MCF 10A (cell line): ENCODE data around the gene PRKN. TPM values are rescaled to one million over a fixed set of nuclear protein-coding genes. Genes with fewer than 3 reads are reported as not detected.

Source experiments
- BruUV-seq: library from RNA; stranded (reverse); fragments of 400-500 nt; replicated peaks from 2 replicates; lab custom pipeline; 2021; lab: Mats Ljungman, UMichigan
- CTCF ChIA-PET: fragments of 300-600 bp; sonication (Branson Sonifier 250); formaldehyde crosslinking; extraction: SDS; loops from one replicate; lab custom pipeline; 2021; ENCODE audit warnings: antibody characterized with exemption, inconsistent platforms; lab: Yijun Ruan, JAX
- POLR2A ChIA-PET: fragments of 300-600, 350-650 bp; sonication (Branson Sonifier 250); formaldehyde crosslinking; extraction: SDS; loops from one replicate; lab custom pipeline; 2020; ENCODE audit warnings: antibody characterized with exemption, inconsistent platforms; lab: Yijun Ruan, JAX
- DNase-seq: peaks from one replicate; pipeline ENCODE4 v3.0.0-alpha.2; 2018; ENCODE audit not compliant: unreplicated experiment
- H3K27ac Mint-ChIP-seq: one replicate; pipeline ENCODE4 v1.8.0; 2022; ENCODE audit warnings: mild to moderate bottlenecking, low read depth, mixed read lengths; ENCODE audit not compliant: unreplicated experiment
- H3K27me3 Mint-ChIP-seq: one replicate; pipeline ENCODE4 v1.8.0; 2022; ENCODE audit warnings: mixed read lengths; ENCODE audit not compliant: insufficient read depth, unreplicated experiment
- H3K36me3 Mint-ChIP-seq: one replicate; pipeline ENCODE4 v1.8.0; 2022; ENCODE audit warnings: mild to moderate bottlenecking, moderate library complexity, mixed read lengths; ENCODE audit not compliant: insufficient read depth, unreplicated experiment
- H3K4me1 Mint-ChIP-seq: one replicate; pipeline ENCODE4 v1.8.0; 2022; ENCODE audit warnings: mixed read lengths; ENCODE audit not compliant: insufficient read depth, unreplicated experiment
- H3K4me3 Mint-ChIP-seq: one replicate; pipeline ENCODE4 v1.8.0; 2022; ENCODE audit warnings: mild to moderate bottlenecking, moderate library complexity, mixed read lengths; ENCODE audit not compliant: unreplicated experiment
- H3K9me3 Mint-ChIP-seq: one replicate; pipeline ENCODE4 v1.8.0; 2022; ENCODE audit warnings: mixed read lengths; ENCODE audit not compliant: unreplicated experiment
- CTCF ChIP-seq: fragments of 200-600 bp; IDR thresholded peaks from one replicate; pipeline ENCODE4 v1.8.0; 2022; ENCODE audit warnings: antibody characterized with exemption, mild to moderate bottlenecking; ENCODE audit not compliant: unreplicated experiment
- intact Hi-C: fragments of 100-400 bp; cut with micrococcal nuclease; formaldehyde crosslinking; loops from 2 replicates; pipeline ENCODE4 v1.14.1; 2022
- total RNA-seq: library from RNA; stranded (reverse); gene quantifications from 2 replicates; pipeline ENCODE4 v1.2.3, GENCODE V29; 2022

PRKN gene
- total RNA-seq, 1 experiment from 2014 or later, result 2.5 TPM

- CTCF ChIA-PET, result interaction anchor here (0.6 to 0.7 kb wide), 2 partner anchors 9 to 111 kb away, joined by 3 read pairs; no protein-coding TSS in a partner anchor
- BruUV-seq, result no TSS peak
Observed at GRCh38 chr6:161882196-161882765, 845.3 kb downstream of the PRKN start.

GRCh38 chr6:161880056-161880455 lies 847.5 kb downstream of the PRKN start:
- Mint-ChIP-seq H3K4me3 (no peak overlapping the region), H3K27me3 (no peaks in the 10 kb centered on the region), H3K36me3 (peaks cover 7% of the 10 kb centered on the region), H3K4me1 (no peaks in the 10 kb centered on the region), H3K9me3 (no peaks in the 10 kb centered on the region), H3K27ac (no peak overlapping the region)
- CTCF ChIA-PET, result interaction anchor here (0.6 kb wide), 1 partner anchor 16 kb away, joined by 3 read pairs; no protein-coding TSS in a partner anchor
- DNase-seq, result no peak
- intact Hi-C loops, result no loop called here
- BruUV-seq, result no TSS peak
- no peak for TF ChIP-seq CTCF
- POLR2A ChIA-PET, result no interaction called here

More at GRCh38 chr6:161882196-161882765, 845.3 kb downstream of the PRKN start:
- Mint-ChIP-seq H3K27me3 (no peaks in the 10 kb centered on the region), H3K27ac (no peak overlapping the region), H3K4me3 (no peak overlapping the region), H3K9me3 (no peaks in the 10 kb centered on the region), H3K36me3 (no peaks in the 10 kb centered on the region), H3K4me1 (no peaks in the 10 kb centered on the region)
- POLR2A ChIA-PET, result interaction anchor here (0.6 kb wide), 1 partner anchor 883 kb away, joined by 3 read pairs; no protein-coding TSS in a partner anchor
- intact Hi-C loops, result no loop called here
- TF ChIP-seq CTCF, result no peak
- no peak for DNase-seq

- ChIA-PET CTCF (no interaction called here), POLR2A (no interaction called here)
- Mint-ChIP-seq H3K9me3 (no peaks in the 10 kb centered on the region), H3K4me3 (no peak overlapping the region), H3K27ac (no peak overlapping the region), H3K27me3 (no peaks in the 10 kb centered on the region), H3K36me3 (peaks cover 7% of the 10 kb centered on the region), H3K4me1 (no peaks in the 10 kb centered on the region)
- no TSS peak for BruUV-seq
- intact Hi-C loops, result no loop called here
- DNase-seq, result no peak
- no peak for TF ChIP-seq CTCF
Observed at GRCh38 chr6:161876231-161876630, 851.3 kb downstream of the PRKN start.

GRCh38 chr6:161870236-161870901 lies 857.2 kb downstream of the PRKN start:
- Mint-ChIP-seq H3K36me3 (no peaks in the 10 kb centered on the region), H3K27me3 (no peaks in the 10 kb centered on the region)

More at GRCh38 chr6:161870236-161870901, 857.2 kb downstream of the PRKN start:
- DNase-seq, result no peak
- no peak overlapping the region for H3K4me3 Mint-ChIP-seq
- BruUV-seq, result no TSS peak
- no peak overlapping the region for H3K27ac Mint-ChIP-seq
- H3K9me3 Mint-ChIP-seq, result no peaks in the 10 kb centered on the region
- ChIA-PET CTCF (no interaction called here), POLR2A (no interaction called here)
- no peak for TF ChIP-seq CTCF
- intact Hi-C loops, result no loop called here
- no peaks in the 10 kb centered on the region for H3K4me1 Mint-ChIP-seq
